HFF-Myc (cell line): ENCODE data around the gene ADGRG3.

ENCODE experiments used
- DNase-seq: peaks from one replicate; pipeline ENCODE4 v3.0.0-alpha.2; 2011; ENCODE audit warnings: low read depth; ENCODE audit errors: extremely low read depth
- H3K4me3 ChIP-seq: replicated peaks from 2 replicates; pipeline ENCODE4 v1.5.1; 2011; ENCODE audit warnings: low read depth, mild to moderate bottlenecking, control low read depth, low read length
- TF ChIP-seq, protein P1 (sequence below): IDR thresholded peaks from 2 replicates; pipeline ENCODE4 v1.5.1; 2012; ENCODE audit warnings: mild to moderate bottlenecking, low read depth, low read length, control low read depth; ENCODE audit errors: missing control alignments

ADGRG3 gene

DNA sequence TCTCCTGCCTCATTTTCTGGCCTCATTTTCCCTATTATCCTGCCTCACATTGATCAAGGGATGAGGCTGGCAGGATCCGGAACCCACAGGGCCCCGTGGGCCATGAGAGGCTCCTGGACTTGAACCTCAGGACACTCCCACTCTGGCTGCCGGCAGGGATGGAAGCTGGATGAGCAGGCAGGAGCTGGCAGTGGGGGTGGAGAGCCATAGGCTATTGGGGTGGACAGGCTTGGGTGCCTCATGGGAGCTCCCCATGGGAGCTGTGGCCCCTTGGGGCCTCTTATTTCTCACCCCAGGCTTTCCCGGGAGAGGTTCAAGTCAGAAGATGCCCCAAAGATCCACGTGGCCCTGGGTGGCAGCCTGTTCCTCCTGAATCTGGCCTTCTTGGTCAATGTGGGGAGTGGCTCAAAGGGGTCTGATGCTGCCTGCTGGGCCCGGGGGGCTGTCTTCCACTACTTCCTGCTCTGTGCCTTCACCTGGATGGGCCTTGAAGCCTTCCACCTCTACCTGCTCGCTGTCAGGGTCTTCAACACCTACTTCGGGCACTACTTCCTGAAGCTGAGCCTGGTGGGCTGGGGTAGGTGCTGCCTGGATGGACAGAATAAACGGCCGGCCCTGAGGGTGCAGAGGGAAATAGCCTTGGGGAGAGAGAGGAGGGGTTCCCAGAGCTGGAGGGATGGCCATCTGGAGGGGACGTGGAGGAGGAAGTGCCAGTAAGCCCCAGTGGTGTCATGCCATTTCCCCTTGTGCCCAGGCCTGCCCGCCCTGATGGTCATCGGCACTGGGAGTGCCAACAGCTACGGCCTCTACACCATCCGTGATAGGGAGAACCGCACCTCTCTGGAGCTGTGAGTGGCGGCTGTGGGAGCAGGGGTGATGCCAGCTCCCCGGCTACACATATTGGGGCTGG is 15.8 kb downstream of the ADGRG3 start:
- TF ChIP-seq, protein P1, sequence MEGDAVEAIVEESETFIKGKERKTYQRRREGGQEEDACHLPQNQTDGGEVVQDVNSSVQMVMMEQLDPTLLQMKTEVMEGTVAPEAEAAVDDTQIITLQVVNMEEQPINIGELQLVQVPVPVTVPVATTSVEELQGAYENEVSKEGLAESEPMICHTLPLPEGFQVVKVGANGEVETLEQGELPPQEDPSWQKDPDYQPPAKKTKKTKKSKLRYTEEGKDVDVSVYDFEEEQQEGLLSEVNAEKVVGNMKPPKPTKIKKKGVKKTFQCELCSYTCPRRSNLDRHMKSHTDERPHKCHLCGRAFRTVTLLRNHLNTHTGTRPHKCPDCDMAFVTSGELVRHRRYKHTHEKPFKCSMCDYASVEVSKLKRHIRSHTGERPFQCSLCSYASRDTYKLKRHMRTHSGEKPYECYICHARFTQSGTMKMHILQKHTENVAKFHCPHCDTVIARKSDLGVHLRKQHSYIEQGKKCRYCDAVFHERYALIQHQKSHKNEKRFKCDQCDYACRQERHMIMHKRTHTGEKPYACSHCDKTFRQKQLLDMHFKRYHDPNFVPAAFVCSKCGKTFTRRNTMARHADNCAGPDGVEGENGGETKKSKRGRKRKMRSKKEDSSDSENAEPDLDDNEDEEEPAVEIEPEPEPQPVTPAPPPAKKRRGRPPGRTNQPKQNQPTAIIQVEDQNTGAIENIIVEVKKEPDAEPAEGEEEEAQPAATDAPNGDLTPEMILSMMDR = no peak
- no peak overlapping the region for H3K4me3 ChIP-seq
- no peak for DNase-seq

DNA sequence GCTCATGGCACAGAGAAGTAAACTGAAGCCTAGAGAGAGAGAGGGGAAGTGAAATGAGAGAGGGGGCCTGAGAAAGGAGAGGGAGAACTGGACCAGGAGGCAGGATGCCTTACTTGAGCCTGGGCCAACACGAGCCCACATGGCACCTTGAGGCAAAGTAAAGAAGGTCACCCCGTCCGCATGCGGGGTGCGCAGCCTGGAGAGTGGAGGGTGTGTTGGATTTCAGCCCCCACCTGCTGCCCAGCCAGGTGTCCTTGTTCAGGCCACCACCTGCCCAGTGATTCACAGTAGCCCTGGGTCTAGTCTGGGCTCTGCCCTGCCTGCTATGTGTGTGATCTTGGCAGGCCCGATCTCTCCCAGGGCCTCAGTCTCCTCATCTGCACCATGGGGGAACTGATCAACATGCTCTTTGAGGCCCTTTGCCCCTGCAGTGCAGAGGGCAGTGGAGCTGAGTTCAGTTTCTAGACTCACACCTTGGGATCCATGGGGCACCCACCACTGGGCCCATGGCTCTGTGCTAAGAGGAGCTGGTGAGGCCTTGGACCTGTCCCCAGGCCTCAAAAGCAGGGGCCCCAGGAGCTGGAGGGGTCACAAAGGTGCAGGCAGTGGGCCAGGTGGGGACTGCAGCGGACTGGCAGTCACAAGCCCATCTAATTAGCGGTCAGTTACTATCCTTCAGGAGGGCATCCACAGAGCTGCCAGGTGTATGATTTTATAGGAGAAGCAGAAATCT is 16.7 kb downstream of the ADGRG3 start:
- TF ChIP-seq, protein P1 = no peak

DNA sequence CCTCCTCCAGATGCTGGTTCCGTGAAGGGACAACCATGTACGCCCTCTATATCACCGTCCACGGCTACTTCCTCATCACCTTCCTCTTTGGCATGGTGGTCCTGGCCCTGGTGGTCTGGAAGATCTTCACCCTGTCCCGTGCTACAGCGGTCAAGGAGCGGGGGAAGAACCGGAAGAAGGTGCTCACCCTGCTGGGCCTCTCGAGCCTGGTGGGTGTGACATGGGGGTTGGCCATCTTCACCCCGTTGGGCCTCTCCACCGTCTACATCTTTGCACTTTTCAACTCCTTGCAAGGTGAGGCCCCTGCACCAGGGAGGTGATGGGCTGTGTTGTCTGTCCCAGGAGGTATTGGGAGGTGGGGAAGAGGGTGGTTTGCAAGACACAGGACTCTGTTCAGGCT is 17.5 kb downstream of the ADGRG3 start:
- no peak overlapping the region for H3K4me3 ChIP-seq
- no peak for DNase-seq
- TF ChIP-seq, protein P1 = no peak

More for the DNA sequence above, 16.7 kb downstream of the ADGRG3 start:
- DNase-seq = no peak
- H3K4me3 ChIP-seq = no peak overlapping the region

DNA sequence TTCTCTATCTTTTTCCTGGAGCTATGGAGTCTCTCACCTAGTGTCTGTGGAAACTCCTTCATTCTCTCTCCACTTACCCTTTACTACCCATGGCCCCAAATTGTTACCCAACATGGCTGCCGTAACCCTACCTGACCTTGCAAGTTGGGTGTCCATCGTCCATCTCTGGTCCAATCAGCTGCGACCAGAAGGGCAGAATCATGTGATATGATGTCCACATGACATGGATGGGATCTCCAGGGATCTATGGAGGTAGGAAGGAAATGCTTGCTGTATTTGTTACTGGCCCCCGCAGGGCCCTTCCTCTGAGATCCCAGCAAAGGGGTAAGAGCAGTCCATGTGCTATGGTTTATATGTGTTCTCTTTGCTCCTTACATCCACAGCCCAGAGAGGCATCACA is 18.5 kb downstream of the ADGRG3 start:
- H3K4me3 ChIP-seq = no peak overlapping the region
- TF ChIP-seq, protein P1 = no peak
- DNase-seq = no peak

DNA sequence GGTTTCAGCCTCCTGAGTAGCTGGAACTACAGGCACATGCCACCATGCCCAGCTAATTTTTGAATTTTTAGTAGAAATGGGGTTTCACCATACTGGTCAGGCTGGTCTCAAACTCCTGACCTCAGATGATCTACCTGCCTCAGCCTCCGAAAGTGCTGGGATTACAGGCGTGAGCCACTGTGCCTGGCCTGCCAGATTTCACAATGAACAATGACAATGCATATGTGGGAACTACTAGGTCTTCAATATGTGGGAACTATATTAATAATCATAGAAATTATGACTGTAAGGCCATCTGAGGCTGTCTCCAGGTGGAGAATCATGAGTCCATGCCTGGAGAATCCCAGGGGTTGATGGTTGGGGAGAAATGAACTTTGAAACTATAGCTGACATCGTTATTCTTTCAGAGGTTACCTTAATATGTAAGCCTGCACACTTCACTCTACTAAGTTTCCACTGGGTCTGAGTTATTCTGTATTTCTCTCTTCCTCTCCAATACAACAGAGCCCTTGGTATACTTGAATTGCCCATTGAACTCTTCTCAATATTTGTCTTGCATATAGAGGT is 19.3 kb downstream of the ADGRG3 start:
- TF ChIP-seq, protein P1 = no peak
- H3K4me3 ChIP-seq = no peak overlapping the region
- DNase-seq = no peak

DNA sequence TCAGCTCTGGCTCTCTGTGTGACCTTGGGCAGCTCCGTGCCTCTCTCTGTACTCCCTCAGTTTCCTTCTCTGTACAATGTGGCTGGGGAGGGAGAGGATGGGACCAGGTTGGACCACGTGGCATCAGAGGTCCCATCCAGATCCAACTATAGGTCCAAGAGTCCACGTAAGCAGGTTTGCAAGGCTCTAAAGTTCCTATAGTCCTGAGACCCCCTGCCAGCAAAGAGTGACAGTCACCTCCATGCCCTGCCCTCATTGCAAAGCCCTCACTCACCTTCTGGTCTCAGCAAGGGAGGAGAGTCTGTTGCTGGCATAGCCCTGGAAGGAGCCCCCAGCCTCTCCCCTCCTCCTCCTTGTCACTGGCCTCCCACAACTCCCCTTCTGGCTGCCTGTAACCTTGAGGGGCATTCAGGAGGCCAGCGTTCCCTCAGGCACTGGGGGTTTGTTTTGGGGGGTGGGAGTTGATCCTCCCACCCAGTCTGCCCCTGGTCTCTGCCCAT is 20.4 kb downstream of the ADGRG3 start:
- no peak for DNase-seq
- no peak overlapping the region for H3K4me3 ChIP-seq
- TF ChIP-seq, protein P1 = no peak
